WTC11 (cell line): ENCODE results near the gene CEACAM4.

Experiments
- CREB1 ChIP-seq: sonication (generic); formaldehyde crosslinking; IDR thresholded peaks from 2 replicates; pipeline ENCODE4 v1.8.0; 2023; ENCODE audit warnings: mild to moderate bottlenecking, missing genetic modification reagents
- CREM ChIP-seq: sonication (generic); formaldehyde crosslinking; IDR thresholded peaks from 2 replicates; pipeline ENCODE4 v1.8.1; 2022; ENCODE audit warnings: mild to moderate bottlenecking, missing genetic modification reagents, moderate library complexity
- NR2C2 ChIP-seq: sonication (generic); formaldehyde crosslinking; IDR thresholded peaks from 2 replicates; pipeline ENCODE4 v1.8.0; 2022; ENCODE audit warnings: mild to moderate bottlenecking, missing genetic modification reagents
- TEAD4 ChIP-seq: sonication (generic); formaldehyde crosslinking; IDR thresholded peaks from 2 replicates; pipeline ENCODE4 v1.8.0; 2022; ENCODE audit warnings: mild to moderate bottlenecking, missing genetic modification reagents
- ZBTB21 ChIP-seq: sonication (generic); formaldehyde crosslinking; IDR thresholded peaks from 2 replicates; pipeline ENCODE4 v1.8.1; 2023; ENCODE audit warnings: mild to moderate bottlenecking, missing genetic modification reagents, borderline replicate concordance
- ZNF138 ChIP-seq: sonication (generic); formaldehyde crosslinking; conservative IDR thresholded peaks from 2 replicates; pipeline ENCODE4 v1.8.1; 2022; ENCODE audit warnings: mild to moderate bottlenecking, moderate library complexity, missing genetic modification reagents
- ZNF232 ChIP-seq: sonication (generic); formaldehyde crosslinking; IDR thresholded peaks from 2 replicates; pipeline ENCODE4 v1.8.0; 2022; ENCODE audit warnings: mild to moderate bottlenecking, missing genetic modification reagents
- ZNF263 ChIP-seq: sonication (generic); formaldehyde crosslinking; IDR thresholded peaks from 2 replicates; pipeline ENCODE4 v1.8.1; 2022; ENCODE audit warnings: low read depth, mild to moderate bottlenecking, moderate library complexity, missing genetic modification reagents
- TF ChIP-seq, protein P1 (sequence below): sonication (generic); formaldehyde crosslinking; IDR thresholded peaks from 2 replicates; pipeline ENCODE4 v1.8.1; 2022; ENCODE audit warnings: low read depth, missing genetic modification reagents, borderline replicate concordance
- TF ChIP-seq, protein P2 (sequence below): fragments of 200-600 bp; IDR thresholded peaks from 2 replicates; pipeline ENCODE4 v1.8.0; 2022; ENCODE audit warnings: antibody characterized with exemption
- TF ChIP-seq, protein P3 (sequence below): sonication (generic); formaldehyde crosslinking; IDR thresholded peaks from 2 replicates; pipeline ENCODE4 v1.8.1; 2022; ENCODE audit warnings: low read depth, mild to moderate bottlenecking, moderate library complexity, missing genetic modification reagents, borderline replicate concordance
- TF ChIP-seq, protein P4 (sequence below): sonication (generic); formaldehyde crosslinking; conservative IDR thresholded peaks from 2 replicates; pipeline ENCODE4 v1.8.1; 2022; ENCODE audit warnings: mild to moderate bottlenecking, missing genetic modification reagents
- TF ChIP-seq, protein P5 (sequence below): fragments of 250-450 bp; sonication (Bioruptor Pico); IDR thresholded peaks from 2 replicates; pipeline ENCODE4 v1.9.0; 2021; ENCODE audit warnings: mild to moderate bottlenecking, borderline replicate concordance
- TF ChIP-seq, protein P6 (sequence below): fragments of 250-450 bp; sonication (Bioruptor Pico); conservative IDR thresholded peaks from 2 replicates; pipeline ENCODE4 v1.9.0; 2021; ENCODE audit warnings: mild to moderate bottlenecking

DNA sequence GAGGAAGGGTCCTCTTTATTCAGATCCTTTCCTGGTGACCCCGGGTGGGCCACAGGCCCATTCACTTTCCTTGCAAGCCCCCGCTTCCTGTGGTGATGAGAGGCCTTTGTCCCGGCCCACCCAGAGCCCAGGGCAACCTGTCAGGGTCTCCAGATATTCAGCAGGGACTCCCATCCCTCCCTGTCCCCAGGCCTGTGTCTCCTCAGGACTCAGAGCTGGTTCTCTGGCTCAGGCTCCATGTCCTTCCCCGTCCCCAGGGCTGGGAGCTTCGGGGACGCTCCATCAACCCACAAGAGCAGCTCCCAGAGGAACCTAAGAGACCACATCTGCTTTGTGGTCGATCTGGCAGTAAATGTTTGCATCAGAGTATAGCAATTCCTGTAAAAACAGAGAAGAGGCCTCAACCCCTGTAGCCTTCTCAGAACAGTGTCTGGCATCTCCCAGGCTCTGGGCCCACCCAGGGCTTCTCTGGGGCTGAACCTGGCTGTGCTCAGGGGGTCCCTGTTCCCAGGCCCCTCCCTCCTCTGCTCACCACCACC is 7.8 kb downstream of the CEACAM4 start:
- TF ChIP-seq, protein P1, sequence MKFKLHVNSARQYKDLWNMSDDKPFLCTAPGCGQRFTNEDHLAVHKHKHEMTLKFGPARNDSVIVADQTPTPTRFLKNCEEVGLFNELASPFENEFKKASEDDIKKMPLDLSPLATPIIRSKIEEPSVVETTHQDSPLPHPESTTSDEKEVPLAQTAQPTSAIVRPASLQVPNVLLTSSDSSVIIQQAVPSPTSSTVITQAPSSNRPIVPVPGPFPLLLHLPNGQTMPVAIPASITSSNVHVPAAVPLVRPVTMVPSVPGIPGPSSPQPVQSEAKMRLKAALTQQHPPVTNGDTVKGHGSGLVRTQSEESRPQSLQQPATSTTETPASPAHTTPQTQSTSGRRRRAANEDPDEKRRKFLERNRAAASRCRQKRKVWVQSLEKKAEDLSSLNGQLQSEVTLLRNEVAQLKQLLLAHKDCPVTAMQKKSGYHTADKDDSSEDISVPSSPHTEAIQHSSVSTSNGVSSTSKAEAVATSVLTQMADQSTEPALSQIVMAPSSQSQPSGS (CRISPR knock-in tag): no peak
- TF ChIP-seq CREM: no peak
- no peak for TF ChIP-seq CREB1 (CRISPR knock-in tag)
- TF ChIP-seq, protein P2, sequence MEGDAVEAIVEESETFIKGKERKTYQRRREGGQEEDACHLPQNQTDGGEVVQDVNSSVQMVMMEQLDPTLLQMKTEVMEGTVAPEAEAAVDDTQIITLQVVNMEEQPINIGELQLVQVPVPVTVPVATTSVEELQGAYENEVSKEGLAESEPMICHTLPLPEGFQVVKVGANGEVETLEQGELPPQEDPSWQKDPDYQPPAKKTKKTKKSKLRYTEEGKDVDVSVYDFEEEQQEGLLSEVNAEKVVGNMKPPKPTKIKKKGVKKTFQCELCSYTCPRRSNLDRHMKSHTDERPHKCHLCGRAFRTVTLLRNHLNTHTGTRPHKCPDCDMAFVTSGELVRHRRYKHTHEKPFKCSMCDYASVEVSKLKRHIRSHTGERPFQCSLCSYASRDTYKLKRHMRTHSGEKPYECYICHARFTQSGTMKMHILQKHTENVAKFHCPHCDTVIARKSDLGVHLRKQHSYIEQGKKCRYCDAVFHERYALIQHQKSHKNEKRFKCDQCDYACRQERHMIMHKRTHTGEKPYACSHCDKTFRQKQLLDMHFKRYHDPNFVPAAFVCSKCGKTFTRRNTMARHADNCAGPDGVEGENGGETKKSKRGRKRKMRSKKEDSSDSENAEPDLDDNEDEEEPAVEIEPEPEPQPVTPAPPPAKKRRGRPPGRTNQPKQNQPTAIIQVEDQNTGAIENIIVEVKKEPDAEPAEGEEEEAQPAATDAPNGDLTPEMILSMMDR: no peak
- TF ChIP-seq, protein P3, sequence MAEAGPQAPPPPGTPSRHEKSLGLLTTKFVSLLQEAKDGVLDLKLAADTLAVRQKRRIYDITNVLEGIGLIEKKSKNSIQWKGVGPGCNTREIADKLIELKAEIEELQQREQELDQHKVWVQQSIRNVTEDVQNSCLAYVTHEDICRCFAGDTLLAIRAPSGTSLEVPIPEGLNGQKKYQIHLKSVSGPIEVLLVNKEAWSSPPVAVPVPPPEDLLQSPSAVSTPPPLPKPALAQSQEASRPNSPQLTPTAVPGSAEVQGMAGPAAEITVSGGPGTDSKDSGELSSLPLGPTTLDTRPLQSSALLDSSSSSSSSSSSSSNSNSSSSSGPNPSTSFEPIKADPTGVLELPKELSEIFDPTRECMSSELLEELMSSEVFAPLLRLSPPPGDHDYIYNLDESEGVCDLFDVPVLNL (CRISPR knock-in tag): no peak
- TF ChIP-seq, protein P4, sequence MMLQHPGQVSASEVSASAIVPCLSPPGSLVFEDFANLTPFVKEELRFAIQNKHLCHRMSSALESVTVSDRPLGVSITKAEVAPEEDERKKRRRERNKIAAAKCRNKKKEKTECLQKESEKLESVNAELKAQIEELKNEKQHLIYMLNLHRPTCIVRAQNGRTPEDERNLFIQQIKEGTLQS (CRISPR knock-in tag): no peak
- TF ChIP-seq ZNF263 (CRISPR knock-in tag): no peak
- TF ChIP-seq ZNF138: no peak
- TF ChIP-seq ZNF232 (CRISPR knock-in tag): no peak
- TF ChIP-seq, protein P5, sequence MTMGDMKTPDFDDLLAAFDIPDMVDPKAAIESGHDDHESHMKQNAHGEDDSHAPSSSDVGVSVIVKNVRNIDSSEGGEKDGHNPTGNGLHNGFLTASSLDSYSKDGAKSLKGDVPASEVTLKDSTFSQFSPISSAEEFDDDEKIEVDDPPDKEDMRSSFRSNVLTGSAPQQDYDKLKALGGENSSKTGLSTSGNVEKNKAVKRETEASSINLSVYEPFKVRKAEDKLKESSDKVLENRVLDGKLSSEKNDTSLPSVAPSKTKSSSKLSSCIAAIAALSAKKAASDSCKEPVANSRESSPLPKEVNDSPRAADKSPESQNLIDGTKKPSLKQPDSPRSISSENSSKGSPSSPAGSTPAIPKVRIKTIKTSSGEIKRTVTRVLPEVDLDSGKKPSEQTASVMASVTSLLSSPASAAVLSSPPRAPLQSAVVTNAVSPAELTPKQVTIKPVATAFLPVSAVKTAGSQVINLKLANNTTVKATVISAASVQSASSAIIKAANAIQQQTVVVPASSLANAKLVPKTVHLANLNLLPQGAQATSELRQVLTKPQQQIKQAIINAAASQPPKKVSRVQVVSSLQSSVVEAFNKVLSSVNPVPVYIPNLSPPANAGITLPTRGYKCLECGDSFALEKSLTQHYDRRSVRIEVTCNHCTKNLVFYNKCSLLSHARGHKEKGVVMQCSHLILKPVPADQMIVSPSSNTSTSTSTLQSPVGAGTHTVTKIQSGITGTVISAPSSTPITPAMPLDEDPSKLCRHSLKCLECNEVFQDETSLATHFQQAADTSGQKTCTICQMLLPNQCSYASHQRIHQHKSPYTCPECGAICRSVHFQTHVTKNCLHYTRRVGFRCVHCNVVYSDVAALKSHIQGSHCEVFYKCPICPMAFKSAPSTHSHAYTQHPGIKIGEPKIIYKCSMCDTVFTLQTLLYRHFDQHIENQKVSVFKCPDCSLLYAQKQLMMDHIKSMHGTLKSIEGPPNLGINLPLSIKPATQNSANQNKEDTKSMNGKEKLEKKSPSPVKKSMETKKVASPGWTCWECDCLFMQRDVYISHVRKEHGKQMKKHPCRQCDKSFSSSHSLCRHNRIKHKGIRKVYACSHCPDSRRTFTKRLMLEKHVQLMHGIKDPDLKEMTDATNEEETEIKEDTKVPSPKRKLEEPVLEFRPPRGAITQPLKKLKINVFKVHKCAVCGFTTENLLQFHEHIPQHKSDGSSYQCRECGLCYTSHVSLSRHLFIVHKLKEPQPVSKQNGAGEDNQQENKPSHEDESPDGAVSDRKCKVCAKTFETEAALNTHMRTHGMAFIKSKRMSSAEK (CRISPR knock-in tag): no peak
- TF ChIP-seq NR2C2: no peak
- TF ChIP-seq, protein P6, sequence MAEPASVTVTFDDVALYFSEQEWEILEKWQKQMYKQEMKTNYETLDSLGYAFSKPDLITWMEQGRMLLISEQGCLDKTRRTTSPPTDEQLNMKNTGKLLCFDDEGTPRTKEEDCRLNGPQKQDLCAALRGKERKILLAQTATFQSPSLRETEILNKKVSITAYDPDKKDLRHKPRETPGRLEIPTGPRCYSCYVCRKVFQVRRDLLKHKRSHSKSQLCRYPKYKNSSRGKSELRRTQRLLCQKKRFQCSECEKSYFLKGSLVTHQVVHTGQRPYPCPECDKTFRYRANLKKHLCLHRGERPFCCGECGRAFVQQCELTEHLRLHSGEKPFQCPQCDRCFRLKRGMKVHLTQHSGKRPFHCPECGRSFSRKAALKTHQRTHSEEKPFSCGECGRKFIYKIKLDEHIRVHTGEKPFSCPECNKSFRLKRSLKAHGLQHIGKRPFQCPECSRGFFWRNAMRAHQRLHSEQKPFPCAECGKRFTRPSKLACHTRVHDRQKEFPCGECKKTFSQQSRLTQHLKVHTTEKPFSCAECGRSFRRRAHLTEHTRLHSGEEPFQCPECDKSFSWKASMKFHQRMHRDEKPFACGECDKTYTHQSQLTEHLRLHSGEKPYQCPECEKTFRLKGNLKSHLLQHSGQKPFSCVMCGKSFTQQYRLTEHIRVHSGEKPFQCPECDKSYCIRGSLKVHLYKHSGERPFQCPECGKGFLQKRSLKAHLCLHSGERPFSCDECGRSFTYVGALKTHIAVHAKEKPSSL (CRISPR knock-in tag): no peak
- no peak for TF ChIP-seq TEAD4 (CRISPR knock-in tag)
- TF ChIP-seq ZBTB21 (CRISPR knock-in tag): no peak
